ENCODE measurements around the gene TTC39A.
"Not testable (repeated sequence)": the region's sequence is repeated elsewhere in the genome, so short reads cannot be mapped to it uniquely, and the experiment has no call there.

TTC39A gene

GRCh38 chr1:51255331-51255730, 75.0 kb downstream of the TTC39A start:
- no peak for DNase-seq (ENCODE audit: low spot score)
- no CpG with 5 or more reads among the region's 3 CpGs for WGBS, 2 donors (ENCODE audit: extremely low coverage in 2 of 2, insufficient read length in 2 of 2, insufficient replicate concordance in 1 of 2)

GRCh38 chr1:51253691-51254090, 76.7 kb downstream of the TTC39A start:
- Histone ChIP-seq H3K23ac (ENCODE audit: low read depth, low read length, poor library complexity) (no peak overlapping the region), H3K4me3 (ENCODE audit: low read length in 2 of 2) (no peak overlapping the region), H3K36me3 (replicated peaks in 1 of 2; ENCODE audit: control insufficient read depth in 2 of 2, insufficient read depth in 2 of 2, low read length in 2 of 2) (peaks cover 0 to 3% of the 10 kb centered on the region in 2 donors), H4K8ac (ENCODE audit: low read depth, low read length) (no peak overlapping the region), H3K4ac (ENCODE audit: low read length) (no peak overlapping the region), H2AFZ (ENCODE audit: low read length) (no peak overlapping the region), H2BK15ac (ENCODE audit: low read length) (no peak overlapping the region), H2AK5ac (ENCODE audit: low read depth, low read length) (no peak overlapping the region), H3K4me1 (ENCODE audit: control insufficient read depth in 2 of 2, insufficient read depth in 1 of 2, low read depth in 1 of 2, low read length in 2 of 2) (peaks cover 0 to 3% of the 10 kb centered on the region in 2 donors), H3K4me2 (ENCODE audit: insufficient read depth, low read length, poor library complexity, severe bottlenecking) (no peak overlapping the region), H3K18ac (ENCODE audit: low read length) (no peak overlapping the region), H3K79me1 (ENCODE audit: low read depth, low read length) (peaks cover 4% of the 10 kb centered on the region), H3K9me3 (replicated peaks in 1 of 2; ENCODE audit: control insufficient read depth in 2 of 2, insufficient read depth in 1 of 2, low read depth in 1 of 2, low read length in 2 of 2) (peaks cover 0 to 3% of the 10 kb centered on the region in 2 donors), H4K91ac (ENCODE audit: low read depth, low read length, poor library complexity) (no peak overlapping the region), H3K27me3 (ENCODE audit: control insufficient read depth in 3 of 3, insufficient read depth in 3 of 3, low read depth in 1 of 3, low read length in 3 of 3) (no peaks in the 10 kb centered on the region), H3K27ac (replicated peaks; ENCODE audit: low read length) (no peak overlapping the region), H2BK12ac (ENCODE audit: low read length) (no peak overlapping the region), H2BK120ac (ENCODE audit: low read depth, low read length) (no peak overlapping the region), H2BK5ac (ENCODE audit: low read length) (no peak overlapping the region), H3K14ac (ENCODE audit: low read length) (no peak overlapping the region), H3K9ac (ENCODE audit: low read depth, low read length, poor library complexity) (no peak overlapping the region)
- WGBS, 2 donors (ENCODE audit: extremely low coverage in 2 of 2, insufficient read length in 2 of 2, insufficient replicate concordance in 1 of 2), result no CpG with 5 or more reads among the region's 5 CpGs
- DNase-seq (ENCODE audit: low spot score), result no peak

More at GRCh38 chr1:51255331-51255730, 75.0 kb downstream of the TTC39A start:
- Histone ChIP-seq H3K27me3 (ENCODE audit: control insufficient read depth in 3 of 3, insufficient read depth in 3 of 3, low read depth in 1 of 3, low read length in 3 of 3) (no peaks in the 10 kb centered on the region), H2AK5ac (ENCODE audit: low read depth, low read length) (no peak overlapping the region), H3K4me1 (ENCODE audit: control insufficient read depth in 2 of 2, insufficient read depth in 1 of 2, low read depth in 1 of 2, low read length in 2 of 2) (peaks cover 4 to 18% of the 10 kb centered on the region in 2 donors), H3K23ac (ENCODE audit: low read depth, low read length, poor library complexity) (no peak overlapping the region), H2AFZ (ENCODE audit: low read length) (no peak overlapping the region), H3K9ac (ENCODE audit: low read depth, low read length, poor library complexity) (no peak overlapping the region), H3K9me3 (replicated peaks in 1 of 2; ENCODE audit: control insufficient read depth in 2 of 2, insufficient read depth in 1 of 2, low read depth in 1 of 2, low read length in 2 of 2) (peaks cover 0 to 3% of the 10 kb centered on the region in 2 donors), H4K8ac (ENCODE audit: low read depth, low read length) (no peak overlapping the region), H3K4me3 (ENCODE audit: low read length in 2 of 2) (no peak overlapping the region), H3K14ac (ENCODE audit: low read length) (no peak overlapping the region), H3K79me1 (ENCODE audit: low read depth, low read length) (peaks cover 4% of the 10 kb centered on the region), H2BK15ac (ENCODE audit: low read length) (no peak overlapping the region), H3K4me2 (ENCODE audit: insufficient read depth, low read length, poor library complexity, severe bottlenecking) (no peak overlapping the region), H2BK120ac (ENCODE audit: low read depth, low read length) (no peak overlapping the region), H3K27ac (replicated peaks; ENCODE audit: low read length) (no peak overlapping the region), H4K91ac (ENCODE audit: low read depth, low read length, poor library complexity) (no peak overlapping the region), H3K4ac (ENCODE audit: low read length) (no peak overlapping the region), H2BK5ac (ENCODE audit: low read length) (no peak overlapping the region), H2BK12ac (ENCODE audit: low read length) (no peak overlapping the region), H3K36me3 (replicated peaks in 1 of 2; ENCODE audit: control insufficient read depth in 2 of 2, insufficient read depth in 2 of 2, low read length in 2 of 2) (no peaks in the 10 kb centered on the region), H3K18ac (ENCODE audit: low read length) (no peak overlapping the region)

- Histone ChIP-seq H3K18ac (ENCODE audit: low read length) (no peak overlapping the region), H3K27ac (replicated peaks; ENCODE audit: low read length) (no peak overlapping the region), H3K9me3 (replicated peaks in 1 of 2; ENCODE audit: control insufficient read depth in 2 of 2, insufficient read depth in 1 of 2, low read depth in 1 of 2, low read length in 2 of 2) (peaks cover 0 to 3% of the 10 kb centered on the region in 2 donors), H2BK5ac (ENCODE audit: low read length) (no peak overlapping the region), H2AK5ac (ENCODE audit: low read depth, low read length) (no peak overlapping the region), H2BK120ac (ENCODE audit: low read depth, low read length) (no peak overlapping the region), H3K4me3 (ENCODE audit: low read length in 2 of 2) (no peak overlapping the region), H2AFZ (ENCODE audit: low read length) (no peak overlapping the region), H4K8ac (ENCODE audit: low read depth, low read length) (no peak overlapping the region), H3K36me3 (replicated peaks in 1 of 2; ENCODE audit: control insufficient read depth in 2 of 2, insufficient read depth in 2 of 2, low read length in 2 of 2) (peaks cover 0 to 3% of the 10 kb centered on the region in 2 donors), H3K79me1 (ENCODE audit: low read depth, low read length) (peaks cover 6% of the 10 kb centered on the region), H3K4ac (ENCODE audit: low read length) (no peak overlapping the region), H3K14ac (ENCODE audit: low read length) (no peak overlapping the region), H3K4me1 (ENCODE audit: control insufficient read depth in 2 of 2, insufficient read depth in 1 of 2, low read depth in 1 of 2, low read length in 2 of 2) (peaks cover 0 to under 1% of the 10 kb centered on the region in 2 donors), H2BK12ac (ENCODE audit: low read length) (no peak overlapping the region), H3K27me3 (ENCODE audit: control insufficient read depth in 3 of 3, insufficient read depth in 3 of 3, low read depth in 1 of 3, low read length in 3 of 3) (no peaks in the 10 kb centered on the region), H2BK15ac (ENCODE audit: low read length) (no peak overlapping the region), H3K9ac (ENCODE audit: low read depth, low read length, poor library complexity) (no peak overlapping the region), H3K4me2 (ENCODE audit: insufficient read depth, low read length, poor library complexity, severe bottlenecking) (no peak overlapping the region), H4K91ac (ENCODE audit: low read depth, low read length, poor library complexity) (no peak overlapping the region), H3K23ac (ENCODE audit: low read depth, low read length, poor library complexity) (no peak overlapping the region)
- WGBS, 2 donors (ENCODE audit: extremely low coverage in 2 of 2, insufficient read length in 2 of 2, insufficient replicate concordance in 1 of 2), result no CpG with 5 or more reads among the region's 6 CpGs
- DNase-seq (ENCODE audit: low spot score), result no peak
Observed at GRCh38 chr1:51252366-51252765, 78.0 kb downstream of the TTC39A start.

- not testable (repeated sequence) for H4K8ac ChIP-seq (ENCODE audit: low read depth, low read length); H2BK12ac ChIP-seq (ENCODE audit: low read length); H3K36me3 ChIP-seq (replicated peaks in 1 of 2; ENCODE audit: control insufficient read depth in 2 of 2, insufficient read depth in 2 of 2, low read length in 2 of 2); H3K23ac ChIP-seq (ENCODE audit: low read depth, low read length, poor library complexity); H3K4ac ChIP-seq (ENCODE audit: low read length); H2BK15ac ChIP-seq (ENCODE audit: low read length); H3K79me1 ChIP-seq (ENCODE audit: low read depth, low read length); H2AK5ac ChIP-seq (ENCODE audit: low read depth, low read length); H3K4me1 ChIP-seq (ENCODE audit: control insufficient read depth in 2 of 2, insufficient read depth in 1 of 2, low read depth in 1 of 2, low read length in 2 of 2); H3K4me2 ChIP-seq (ENCODE audit: insufficient read depth, low read length, poor library complexity, severe bottlenecking); H2BK120ac ChIP-seq (ENCODE audit: low read depth, low read length); H3K9me3 ChIP-seq (replicated peaks in 1 of 2; ENCODE audit: control insufficient read depth in 2 of 2, insufficient read depth in 1 of 2, low read depth in 1 of 2, low read length in 2 of 2); H3K4me3 ChIP-seq (ENCODE audit: low read length in 2 of 2); H3K9ac ChIP-seq (ENCODE audit: low read depth, low read length, poor library complexity); H2AFZ ChIP-seq (ENCODE audit: low read length); DNase-seq (ENCODE audit: low spot score); H3K18ac ChIP-seq (ENCODE audit: low read length); H2BK5ac ChIP-seq (ENCODE audit: low read length); H3K14ac ChIP-seq (ENCODE audit: low read length); H4K91ac ChIP-seq (ENCODE audit: low read depth, low read length, poor library complexity); H3K27me3 ChIP-seq (ENCODE audit: control insufficient read depth in 3 of 3, insufficient read depth in 3 of 3, low read depth in 1 of 3, low read length in 3 of 3); H3K27ac ChIP-seq (replicated peaks; ENCODE audit: low read length)
- WGBS, 2 donors (ENCODE audit: extremely low coverage in 2 of 2, insufficient read length in 2 of 2, insufficient replicate concordance in 1 of 2), result no CpG with 5 or more reads among the region's 20 CpGs
Observed at GRCh38 chr1:51251165-51251564, 79.2 kb downstream of the TTC39A start.

Data from neuronal stem cell (in vitro differentiated cells).